MM.1S (cell line): ENCODE data around the gene AXL.

Experiments used
- CTCF ChIP-seq: fragments of 300-600 bp; sonication (generic); IDR thresholded peaks from 2 replicates; pipeline ENCODE4 v1.5.1; 2016; ENCODE audit warnings: antibody characterized with exemption, low read length, mixed read lengths
- EZH2 ChIP-seq: fragments of 300-600 bp; sonication (generic); optimal IDR thresholded peaks from 2 replicates; pipeline ENCODE3; 2017; ENCODE audit warnings: low read depth, mild to moderate bottlenecking, antibody characterized with exemption, low read length, mixed read lengths

- TF ChIP-seq EZH2 (no peak), CTCF (no peak)
These were observed 19.2 kb downstream of the AXL start for GRCh38 chr19:41238244-41238643.
